GM21381 (cell line): ENCODE results near the gene NBEAL2.

Experiments used
- ATAC-seq: cut with Tn5 transposase; IDR thresholded peaks from one replicate; pipeline ENCODE4 v1.9.1; 2021; ENCODE audit warnings: mild to moderate bottlenecking, moderate library complexity; ENCODE audit not compliant: unreplicated experiment

Gene NBEAL2

GRCh38 chr3:46944191-46944590 is 35.3 kb upstream of the NBEAL2 start:
- ATAC-seq = no peak

- ATAC-seq = no peak
Observed at GRCh38 chr3:46946416-46946815, 33.0 kb upstream of the NBEAL2 start.

DNA sequence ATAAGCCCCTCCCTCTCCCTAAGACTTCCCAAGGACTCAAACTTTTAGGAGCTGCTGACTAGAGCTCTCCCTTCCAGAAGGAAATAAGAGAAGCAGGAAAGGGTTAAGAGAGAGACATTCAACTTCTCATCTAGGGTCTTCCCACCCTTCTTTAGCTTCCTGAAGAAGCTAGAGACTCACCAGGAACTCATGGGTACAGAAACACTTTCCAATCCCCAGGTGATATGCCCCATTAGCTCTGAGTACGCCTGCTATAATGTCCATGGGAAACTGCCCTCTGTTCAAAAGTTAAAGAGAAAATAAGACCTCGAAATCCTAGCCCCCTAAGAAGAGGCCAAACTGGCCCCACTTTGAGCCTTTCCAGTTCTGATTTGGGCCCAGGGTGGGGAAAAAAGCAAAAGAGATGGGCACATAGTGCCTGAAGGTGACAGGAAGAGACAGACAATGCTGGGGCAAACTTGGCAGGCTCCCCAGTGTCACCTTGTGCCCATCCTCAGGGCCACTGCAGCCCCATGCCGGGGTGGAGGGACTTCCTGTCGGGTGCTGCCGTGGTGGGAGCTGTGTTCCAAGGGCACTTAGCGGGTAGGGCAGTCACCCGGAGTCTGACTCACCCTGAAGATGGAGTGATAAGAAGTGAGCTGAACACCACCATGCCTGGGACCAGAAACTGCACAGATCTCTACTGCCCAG is 32.5 kb upstream of the NBEAL2 start:
- no peak for ATAC-seq

- no peak for ATAC-seq
Observed at GRCh38 chr3:46947546-46947901, 31.9 kb upstream of the NBEAL2 start.

DNA sequence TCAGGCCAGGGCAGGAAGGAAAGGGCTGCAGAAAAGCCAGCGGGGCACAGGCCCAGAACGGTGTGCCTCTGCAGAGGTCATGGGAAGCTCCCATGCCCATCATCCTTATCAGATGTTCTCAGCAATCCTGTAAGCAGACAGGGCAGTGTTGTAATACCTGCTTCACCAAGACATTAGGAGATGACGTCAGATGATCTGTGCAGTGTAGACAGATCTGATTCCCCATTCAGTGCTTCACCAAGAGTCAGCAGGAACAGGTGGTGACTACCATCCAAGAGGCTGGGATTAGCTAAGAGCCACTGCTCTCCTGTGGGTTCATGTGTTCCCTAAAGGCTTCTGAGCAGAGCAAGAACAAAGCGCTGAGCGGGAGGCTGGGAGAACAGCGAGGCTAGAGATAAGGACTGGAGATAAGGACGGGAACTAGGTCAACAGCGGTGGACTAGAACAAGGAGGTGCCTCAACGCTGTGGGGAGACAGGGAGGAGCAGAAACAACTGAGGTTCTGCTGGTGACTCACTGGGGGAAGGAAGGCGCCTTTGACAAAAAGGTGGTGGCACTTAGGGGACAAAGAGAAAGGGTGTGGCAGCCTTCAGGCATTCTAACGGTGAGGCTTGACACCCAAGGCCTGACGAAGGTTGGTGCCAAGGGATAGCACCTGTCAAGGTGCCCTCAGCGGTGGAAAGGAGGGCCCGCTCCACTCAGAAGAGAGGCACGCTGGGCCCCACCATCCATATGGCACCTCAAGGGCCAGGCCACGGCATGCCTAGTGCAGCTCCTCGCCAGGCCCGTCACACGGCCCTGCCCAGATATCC is 31.3 kb upstream of the NBEAL2 start:
- no peak for ATAC-seq

GRCh38 chr3:46948830-46949671 is 30.4 kb upstream of the NBEAL2 start:
- ATAC-seq = no peak

DNA sequence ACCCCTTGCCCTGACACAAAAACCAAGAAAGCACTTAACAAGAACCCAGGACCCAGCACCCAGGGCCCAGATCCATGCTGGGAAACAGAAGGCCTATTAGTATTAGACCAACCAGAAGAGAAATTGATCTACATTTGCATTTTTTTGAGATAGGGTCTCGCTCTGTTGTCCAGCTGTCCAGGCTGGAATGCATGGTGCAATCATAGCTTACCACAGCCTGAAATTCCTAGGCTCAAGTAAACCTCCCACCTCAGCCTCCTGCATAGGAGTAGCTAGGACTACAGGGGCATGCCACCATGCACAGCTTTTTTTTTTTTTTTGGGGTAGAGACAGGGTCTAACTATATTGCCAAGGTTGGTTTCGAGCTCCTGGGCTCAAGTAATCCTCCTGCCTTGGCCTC is 29.3 kb upstream of the NBEAL2 start:
- no peak for ATAC-seq

DNA sequence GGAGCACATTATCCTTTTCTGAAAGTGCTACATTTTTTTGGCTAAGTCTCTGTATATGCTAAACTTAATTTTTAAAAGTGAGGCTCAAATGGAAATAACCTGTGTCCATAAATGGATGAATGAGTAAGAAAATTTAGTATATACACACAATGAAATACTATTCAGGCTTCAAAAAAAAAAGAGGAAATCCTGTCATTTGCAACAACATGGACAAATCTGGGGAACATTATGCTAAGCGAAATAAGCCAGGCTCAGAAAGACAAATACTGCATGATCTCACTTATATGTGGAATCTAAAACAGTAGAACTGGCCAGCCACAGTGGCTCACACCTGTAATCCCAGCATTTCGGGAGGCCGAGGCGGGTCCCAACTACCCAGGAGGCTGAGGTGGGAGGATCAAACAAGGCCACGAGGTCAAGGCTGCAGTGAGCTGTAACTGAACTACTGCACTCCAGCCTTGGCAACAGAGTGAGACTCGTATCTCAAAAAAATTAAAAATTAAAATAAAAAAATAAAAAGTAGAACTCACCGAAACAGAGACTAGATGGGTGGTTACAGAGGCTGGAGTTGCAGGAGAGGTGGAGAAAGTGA is 28.7 kb upstream of the NBEAL2 start:
- no peak for ATAC-seq

GRCh38 chr3:46952813-46953212 is 26.7 kb upstream of the NBEAL2 start:
- ATAC-seq = no peak

GRCh38 chr3:46953234-46954010 is 26.0 kb upstream of the NBEAL2 start:
- ATAC-seq = no peak

DNA sequence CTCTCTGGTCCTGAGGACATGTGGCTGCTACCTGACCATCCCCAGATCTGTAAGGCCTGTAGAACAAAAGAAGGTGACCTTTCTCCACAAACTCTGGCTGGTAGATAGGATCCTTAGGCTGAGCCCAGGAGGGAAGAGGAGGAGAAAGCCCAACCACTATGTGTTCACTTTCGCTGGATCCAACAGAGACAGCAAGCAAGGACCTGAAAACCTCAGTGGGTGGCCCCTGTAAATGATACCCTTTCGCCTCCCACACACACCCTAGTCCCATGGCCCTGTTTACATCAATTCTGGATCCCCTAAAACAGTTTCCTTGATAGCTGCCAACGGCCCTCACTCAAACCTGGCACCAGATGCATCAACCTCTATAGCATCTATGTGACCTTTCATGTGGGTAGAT is 25.3 kb upstream of the NBEAL2 start:
- ATAC-seq = no peak

DNA sequence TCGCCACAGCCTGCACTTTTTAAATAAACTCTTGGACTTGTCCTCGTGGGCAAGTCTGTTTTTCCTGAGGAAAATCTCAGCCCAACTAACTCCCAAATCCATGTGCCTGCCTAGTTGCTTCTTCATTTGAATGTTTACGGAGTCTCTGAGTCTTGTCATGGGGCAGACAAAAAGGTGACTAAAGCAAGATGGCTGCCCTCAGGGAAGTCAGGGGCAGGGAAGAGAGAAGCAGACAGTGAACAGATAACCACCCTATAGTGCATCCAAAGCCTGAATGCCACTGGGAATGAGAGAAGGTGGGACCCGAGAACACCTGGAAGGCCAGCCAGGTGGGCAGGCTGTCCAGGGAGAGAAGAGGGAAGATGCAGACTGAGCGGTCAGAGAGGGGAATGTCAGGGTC is 24.3 kb upstream of the NBEAL2 start:
- ATAC-seq = no peak

- ATAC-seq = no peak
Observed at GRCh38 chr3:46955801-46956259, 23.6 kb upstream of the NBEAL2 start.

- ATAC-seq = no peak
Observed at GRCh38 chr3:46957092-46957820, 22.2 kb upstream of the NBEAL2 start.

- ATAC-seq = no peak
Observed at GRCh38 chr3:46958467-46959160, 20.9 kb upstream of the NBEAL2 start.

GRCh38 chr3:46959161-46959511 is 20.3 kb upstream of the NBEAL2 start:
- no peak for ATAC-seq

GRCh38 chr3:46960081-46960701 is 19.3 kb upstream of the NBEAL2 start:
- no peak for ATAC-seq

- ATAC-seq = no peak
Observed at GRCh38 chr3:46960835-46961234, 18.6 kb upstream of the NBEAL2 start.

DNA sequence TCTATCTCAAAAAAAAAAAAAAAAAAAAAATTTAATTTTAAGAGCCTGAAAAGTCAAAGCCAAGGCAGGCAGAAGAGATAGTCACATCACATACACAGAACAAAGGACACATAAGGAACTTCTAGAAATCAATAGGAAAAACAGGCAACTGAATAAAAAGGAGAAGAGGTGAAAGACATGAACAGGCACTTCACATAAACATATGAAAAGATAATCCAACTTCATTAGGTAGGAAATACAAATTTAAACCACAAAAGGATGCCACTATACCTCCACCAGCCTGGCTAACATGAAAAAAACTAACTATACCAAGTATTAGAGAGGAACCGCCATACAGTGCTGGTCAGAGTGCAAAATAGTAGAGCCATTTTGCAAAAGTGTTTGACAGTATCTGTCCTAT is 17.0 kb upstream of the NBEAL2 start:
- ATAC-seq = no peak
